Measurements from ENCODE around the gene ABCA6. TPM values are rescaled to one million over a fixed set of nuclear protein-coding genes. Genes with fewer than 3 reads are reported as not detected.
"Not testable (repeated sequence)": the region's sequence is repeated elsewhere in the genome, so short reads cannot be mapped to it uniquely, and the experiment has no call there.

The ABCA6 gene
- total and polyA plus RNA-seq, 2 donors, result 35.9 to 74.6 TPM

DNA sequence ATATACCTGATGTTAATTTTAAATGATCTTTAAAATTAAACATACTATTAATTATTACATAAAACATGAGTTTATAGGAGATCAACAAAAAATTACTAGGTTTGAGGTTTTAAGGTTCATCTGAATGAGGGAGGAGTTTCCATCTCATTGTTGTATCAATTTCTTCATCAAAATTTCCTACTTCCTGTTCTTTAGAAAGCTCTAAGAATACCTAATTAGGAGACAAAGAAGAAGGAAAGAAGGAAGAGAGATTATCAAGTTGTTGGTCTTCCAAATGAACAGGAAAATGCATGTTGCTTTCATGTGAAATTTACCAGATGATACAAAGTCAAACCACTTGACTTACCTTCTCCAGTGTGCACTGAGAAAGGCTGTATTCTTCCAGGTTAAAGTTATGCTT lies 62.8 kb downstream of the ABCA6 start:
- no peak for DNase-seq (ENCODE audit: extremely low spot score)
- Histone ChIP-seq H3K4me1 (ENCODE audit: insufficient read depth) (no peaks in the 10 kb centered on the region), H3K4me3 (ENCODE audit: low read depth, low read length) (no peak overlapping the region), H3K27ac (ENCODE audit: low read depth) (no peak overlapping the region), H3K36me3 (ENCODE audit: insufficient read depth) (peaks cover 11% of the 10 kb centered on the region)

DNA sequence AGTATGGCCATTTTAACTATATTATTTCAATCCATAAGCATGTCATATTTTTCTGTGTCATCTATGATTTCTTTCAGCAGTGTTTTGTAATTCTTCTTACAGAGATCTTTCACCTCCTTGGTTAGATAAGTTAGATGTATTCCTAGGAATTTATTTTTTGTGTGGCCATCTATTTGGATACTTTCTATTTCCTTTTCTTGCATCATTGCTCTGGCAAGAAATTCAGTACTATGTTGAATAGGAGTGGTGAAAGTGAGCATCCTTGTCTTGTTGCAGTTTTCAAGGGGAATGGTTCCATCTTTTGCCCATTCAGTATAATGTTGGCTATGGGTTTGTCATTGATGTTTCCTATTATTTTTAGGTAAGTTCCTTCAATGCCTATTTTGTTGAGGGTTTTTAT lies 65.9 kb downstream of the ABCA6 start:
- H3K4me3 ChIP-seq (ENCODE audit: low read depth, low read length), result no peak overlapping the region
- H3K4me1 ChIP-seq (ENCODE audit: insufficient read depth), result no peaks in the 10 kb centered on the region
- peaks cover 4% of the 10 kb centered on the region for H3K36me3 ChIP-seq (ENCODE audit: insufficient read depth)
- no peak overlapping the region for H3K27ac ChIP-seq (ENCODE audit: low read depth)
- DNase-seq (ENCODE audit: extremely low spot score), result no peak

DNA sequence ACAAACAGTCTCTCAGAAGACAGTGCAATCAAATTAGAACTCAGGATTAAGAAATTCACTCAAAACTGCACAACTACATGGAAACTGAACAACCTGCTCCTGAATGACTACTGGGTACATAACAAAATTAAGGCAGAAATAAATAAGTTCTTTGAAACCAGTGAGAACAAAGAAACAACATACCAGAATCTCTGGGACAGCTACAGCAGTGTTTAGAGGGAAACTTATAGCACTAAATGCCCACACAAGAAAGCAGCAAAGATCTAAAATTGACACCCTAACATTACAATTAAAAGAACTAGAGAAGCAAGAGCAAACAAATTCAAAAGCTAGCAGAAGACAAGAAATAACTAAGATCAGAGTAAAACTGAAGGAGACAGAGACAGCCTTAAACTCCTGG lies 68.3 kb downstream of the ABCA6 start:
- H3K36me3 ChIP-seq (ENCODE audit: insufficient read depth); H3K27ac ChIP-seq (ENCODE audit: low read depth); H3K4me1 ChIP-seq (ENCODE audit: insufficient read depth); DNase-seq (ENCODE audit: extremely low spot score); H3K4me3 ChIP-seq (ENCODE audit: low read depth, low read length): not testable (repeated sequence)

DNA sequence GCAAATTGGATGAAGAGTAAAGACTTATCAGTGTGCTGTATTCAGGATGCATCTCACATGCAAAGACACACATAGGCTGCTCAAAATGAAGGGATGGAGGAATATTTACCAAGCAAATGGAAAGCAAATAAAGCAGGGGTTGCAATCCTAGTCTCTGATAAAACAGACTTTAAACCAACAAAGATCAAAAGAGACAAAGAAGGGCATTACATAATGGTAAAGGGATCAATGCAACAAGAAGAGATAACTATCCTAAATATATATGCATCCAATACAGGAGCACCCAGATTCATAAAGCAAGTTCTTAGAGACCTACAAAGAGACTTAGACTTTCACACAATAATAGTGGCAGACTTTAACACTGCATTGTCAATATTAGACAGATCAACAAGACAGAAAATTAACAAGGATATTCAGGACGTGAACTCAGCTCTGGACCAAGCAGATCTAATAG lies 68.9 kb downstream of the ABCA6 start:
- not testable (repeated sequence) for H3K27ac ChIP-seq (ENCODE audit: low read depth); H3K4me1 ChIP-seq (ENCODE audit: insufficient read depth); DNase-seq (ENCODE audit: extremely low spot score); H3K4me3 ChIP-seq (ENCODE audit: low read depth, low read length); H3K36me3 ChIP-seq (ENCODE audit: insufficient read depth)
- WGBS, result 89% methylated on average over 1 of the region's 1 CpG

DNA sequence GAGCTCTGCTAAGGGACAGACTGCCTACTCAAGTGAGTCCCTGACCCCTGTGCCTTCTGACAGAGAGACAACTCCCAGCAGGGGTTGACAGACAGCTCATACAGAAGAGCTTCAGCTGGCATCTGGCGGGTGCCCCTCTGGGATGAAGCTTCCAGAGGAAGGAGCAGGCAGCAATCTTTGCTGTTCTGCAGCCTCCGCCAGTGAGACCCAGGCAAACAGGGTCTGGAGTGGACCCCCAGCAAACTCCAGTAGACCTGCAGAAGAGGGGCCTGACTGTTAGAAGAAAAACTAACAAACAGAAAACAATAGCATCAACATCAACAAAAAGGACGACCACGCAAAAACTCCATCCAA lies 70.5 kb downstream of the ABCA6 start:
- not testable (repeated sequence) for H3K4me1 ChIP-seq (ENCODE audit: insufficient read depth); H3K36me3 ChIP-seq (ENCODE audit: insufficient read depth); H3K27ac ChIP-seq (ENCODE audit: low read depth); DNase-seq (ENCODE audit: extremely low spot score); H3K4me3 ChIP-seq (ENCODE audit: low read depth, low read length)
- 84% methylated on average over 4 of the region's 4 CpGs for WGBS

GRCh38 chr17:69070378-69071232 lies 71.1 kb downstream of the ABCA6 start:
- H3K4me1 ChIP-seq (ENCODE audit: insufficient read depth); DNase-seq (ENCODE audit: extremely low spot score); H3K4me3 ChIP-seq (ENCODE audit: low read depth, low read length); H3K27ac ChIP-seq (ENCODE audit: low read depth); H3K36me3 ChIP-seq (ENCODE audit: insufficient read depth): not testable (repeated sequence)
- 72% methylated on average over 12 of the region's 12 CpGs for WGBS

GRCh38 chr17:69069226-69069750 lies 72.4 kb downstream of the ABCA6 start:
- no peaks in the 10 kb centered on the region for H3K4me1 ChIP-seq (ENCODE audit: insufficient read depth)
- WGBS, result 73% methylated on average over 5 of the region's 5 CpGs
- no peak for DNase-seq (ENCODE audit: extremely low spot score)

DNA sequence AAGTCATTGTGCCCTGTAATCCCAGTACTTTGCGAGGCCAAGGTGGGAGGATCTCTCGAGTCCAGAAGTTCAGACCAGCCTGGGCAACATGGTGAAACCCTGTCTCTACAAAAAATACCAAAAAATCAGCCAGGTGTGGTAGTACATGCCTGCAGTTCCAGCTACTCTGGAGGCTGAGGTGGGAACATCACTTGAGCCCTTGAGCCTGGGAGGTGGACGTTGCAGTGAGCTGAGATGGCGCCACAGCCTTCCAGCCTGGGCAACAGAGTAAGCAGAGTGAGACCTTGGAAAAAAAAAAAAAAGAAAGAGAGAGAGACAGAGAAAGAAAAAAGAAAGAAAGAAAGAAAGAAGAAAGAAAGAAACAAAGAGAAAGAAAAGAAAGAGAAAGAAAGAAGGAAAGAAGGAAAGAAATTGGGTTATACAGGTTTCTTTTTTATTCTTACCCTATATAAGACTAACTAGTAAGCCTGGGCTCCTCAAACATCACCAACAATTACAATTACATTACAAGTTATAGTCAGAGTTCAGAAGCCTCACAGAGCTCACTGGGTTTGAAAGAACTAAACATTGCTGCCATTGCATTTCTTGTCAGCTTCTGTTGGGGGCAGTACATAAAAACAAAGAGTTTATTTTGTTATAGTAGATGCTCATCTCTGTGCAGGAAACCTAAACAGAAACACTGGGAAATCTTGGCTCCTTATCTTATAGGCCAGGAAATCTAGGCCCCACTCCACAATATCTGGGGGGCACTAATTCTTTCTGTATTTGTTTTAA lies 74.2 kb downstream of the ABCA6 start:
- H3K4me1 ChIP-seq (ENCODE audit: insufficient read depth), result no peaks in the 10 kb centered on the region
- H3K4me3 ChIP-seq (ENCODE audit: low read depth, low read length), result no peak overlapping the region
- H3K27ac ChIP-seq (ENCODE audit: low read depth), result no peak overlapping the region
- WGBS, result 92% methylated on average over 4 of the region's 4 CpGs
- no peak for DNase-seq (ENCODE audit: extremely low spot score)
- no peaks in the 10 kb centered on the region for H3K36me3 ChIP-seq (ENCODE audit: insufficient read depth)

More at GRCh38 chr17:69069226-69069750, 72.4 kb downstream of the ABCA6 start:
- Histone ChIP-seq H3K27ac (ENCODE audit: low read depth) (no peak overlapping the region), H3K4me3 (ENCODE audit: low read depth, low read length) (no peak overlapping the region), H3K36me3 (ENCODE audit: insufficient read depth) (peaks cover under 1% of the 10 kb centered on the region)

DNA sequence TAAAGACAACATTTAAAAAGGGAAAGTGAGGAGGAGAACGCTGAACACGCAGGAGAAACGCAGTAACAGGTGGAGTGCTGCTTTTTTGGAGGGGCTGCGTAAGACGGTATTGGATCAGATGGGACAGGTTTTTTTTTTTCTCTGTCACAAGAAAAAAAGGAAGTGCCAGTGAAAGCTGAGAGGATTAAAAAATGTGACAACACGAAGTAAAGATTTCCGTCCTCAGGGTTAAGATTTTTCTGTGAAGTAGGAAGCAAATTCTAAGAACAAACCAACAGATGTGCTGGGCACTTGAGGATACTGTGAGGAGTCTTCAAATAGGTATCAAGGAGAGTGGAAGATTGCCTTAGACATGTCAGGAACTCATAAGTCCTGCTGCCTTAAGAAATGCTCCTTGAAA lies 75.2 kb downstream of the ABCA6 start:
- Histone ChIP-seq H3K27ac (ENCODE audit: low read depth) (no peak overlapping the region), H3K4me3 (ENCODE audit: low read depth, low read length) (no peak overlapping the region), H3K36me3 (ENCODE audit: insufficient read depth) (no peaks in the 10 kb centered on the region), H3K4me1 (ENCODE audit: insufficient read depth) (no peaks in the 10 kb centered on the region)
- no peak for DNase-seq (ENCODE audit: extremely low spot score)
- WGBS, result 82% methylated on average over 7 of the region's 7 CpGs

DNA sequence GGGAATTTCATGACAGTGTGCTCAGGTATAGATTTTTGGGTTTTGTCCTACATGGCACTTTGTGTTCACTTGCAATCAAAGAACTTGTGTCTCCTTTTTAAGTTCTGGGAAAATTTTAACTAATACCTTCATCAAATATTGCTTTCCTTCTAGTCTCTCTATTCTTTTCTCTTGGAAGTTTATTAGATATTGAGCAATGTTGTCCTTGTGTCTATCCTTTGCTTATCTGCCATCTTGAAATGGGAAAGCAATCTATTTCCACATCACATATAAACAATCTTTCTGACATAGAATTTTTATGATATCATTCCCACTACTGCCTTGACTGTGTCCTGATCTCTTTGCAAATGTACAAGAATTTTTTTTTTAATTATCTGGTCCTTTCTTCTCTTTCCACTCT lies 76.6 kb downstream of the ABCA6 start:
- Histone ChIP-seq H3K36me3 (ENCODE audit: insufficient read depth) (no peaks in the 10 kb centered on the region), H3K4me1 (ENCODE audit: insufficient read depth) (peaks cover 2% of the 10 kb centered on the region), H3K27ac (ENCODE audit: low read depth) (no peak overlapping the region), H3K4me3 (ENCODE audit: low read depth, low read length) (no peak overlapping the region)
- no peak for DNase-seq (ENCODE audit: extremely low spot score)

GRCh38 chr17:69064476-69064875 lies 77.2 kb downstream of the ABCA6 start:
- WGBS, result 73% methylated on average over 1 of the region's 1 CpG
- DNase-seq (ENCODE audit: extremely low spot score), result no peak
- no peaks in the 10 kb centered on the region for H3K36me3 ChIP-seq (ENCODE audit: insufficient read depth)
- peaks cover 2% of the 10 kb centered on the region for H3K4me1 ChIP-seq (ENCODE audit: insufficient read depth)
- no peak overlapping the region for H3K27ac ChIP-seq (ENCODE audit: low read depth)
- H3K4me3 ChIP-seq (ENCODE audit: low read depth, low read length), result no peak overlapping the region

GRCh38 chr17:69064001-69064400 lies 77.7 kb downstream of the ABCA6 start:
- peaks cover 2% of the 10 kb centered on the region for H3K4me1 ChIP-seq (ENCODE audit: insufficient read depth)
- WGBS, result 83% methylated on average over 2 of the region's 2 CpGs
- no peaks in the 10 kb centered on the region for H3K36me3 ChIP-seq (ENCODE audit: insufficient read depth)
- H3K27ac ChIP-seq (ENCODE audit: low read depth), result peak overlapping the region; percentile 23
- DNase-seq (ENCODE audit: extremely low spot score), result no peak
- H3K4me3 ChIP-seq (ENCODE audit: low read depth, low read length), result no peak overlapping the region

GRCh38 chr17:69062860-69063581 lies 78.7 kb downstream of the ABCA6 start:
- no peak overlapping the region for H3K27ac ChIP-seq (ENCODE audit: low read depth)
- H3K36me3 ChIP-seq (ENCODE audit: insufficient read depth), result no peaks in the 10 kb centered on the region
- H3K4me1 ChIP-seq (ENCODE audit: insufficient read depth), result peaks cover 2% of the 10 kb centered on the region
- no peak overlapping the region for H3K4me3 ChIP-seq (ENCODE audit: low read depth, low read length)
- WGBS, result 51% methylated on average over 4 of the region's 4 CpGs
- DNase-seq (ENCODE audit: extremely low spot score), result no peak
